Activated CD4-positive, alpha-beta T cell treated with anti-CD3 and anti-CD28 coated beads for 24 hours (primary cell): ENCODE measurements around the gene ZNF658.
"Not testable (repeated sequence)": the region's sequence is repeated elsewhere in the genome, so short reads cannot be mapped to it uniquely, and the experiment has no call there.

ENCODE experiments used
- DNase-seq, 2 donors: peaks; one replicate each; pipeline ENCODE4 v3.0.0-alpha.2; 2020; ENCODE audit warnings: low read depth in 2 of 2

Gene ZNF658

DNA sequence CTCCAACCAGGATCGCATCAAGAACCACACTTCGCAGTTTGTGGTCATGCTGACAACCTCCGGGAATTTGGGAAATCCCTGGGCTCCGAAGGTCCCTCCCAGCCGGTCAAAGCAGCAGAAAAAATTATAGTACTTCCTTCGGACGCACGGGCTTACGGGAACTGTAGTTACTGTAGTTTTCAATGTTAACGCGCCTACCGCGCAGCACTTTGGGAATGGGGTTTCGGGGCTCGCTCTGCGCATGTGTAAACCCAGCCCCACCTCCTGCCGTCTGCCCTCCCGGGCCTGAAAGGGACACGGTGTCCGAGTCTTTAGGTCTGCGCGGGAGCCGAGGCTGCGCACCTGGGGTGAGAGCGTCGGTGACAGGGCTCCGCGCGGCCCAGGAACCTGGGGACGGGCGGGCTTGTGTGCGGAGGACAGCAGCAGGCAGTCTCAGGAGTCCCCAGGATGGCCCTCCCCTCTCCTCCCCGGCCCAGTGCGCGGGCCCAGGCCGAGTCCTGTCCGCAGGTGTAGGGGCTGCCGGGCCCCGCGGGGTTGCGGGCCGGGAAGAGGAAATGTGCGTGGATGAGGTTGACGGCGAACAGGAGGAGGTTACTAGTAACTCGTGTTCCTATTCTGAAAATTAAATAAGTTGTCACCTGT, at the start of gene ZNF658:
ZNF658 (plus strand) TSS at position 236 of the 642 bp plus-strand sequence. CDS start 2,837 bp downstream, outside the sequence.
- DNase-seq: peak; percentile 42 to 62

DNA sequence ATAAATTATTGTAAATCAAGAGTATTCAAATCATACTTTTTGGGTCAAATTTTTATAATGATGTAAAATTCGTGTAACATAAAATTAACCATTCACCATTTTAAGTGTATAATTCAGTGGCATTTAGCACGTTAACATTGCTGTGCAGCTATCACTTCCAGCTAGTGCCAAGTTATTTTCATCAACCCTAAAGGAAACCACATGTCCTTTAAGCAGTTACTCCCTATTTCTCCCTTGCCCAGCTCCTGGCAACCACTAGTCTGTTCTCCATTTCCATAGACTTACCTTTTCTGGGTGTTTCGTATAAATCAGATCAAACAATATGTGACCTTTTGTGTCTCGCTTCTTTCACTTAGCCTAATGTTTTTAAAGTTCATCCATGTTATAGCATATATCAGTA, 38.8 kb upstream of the ZNF658 start:
- DNase-seq: not testable (repeated sequence)

DNA sequence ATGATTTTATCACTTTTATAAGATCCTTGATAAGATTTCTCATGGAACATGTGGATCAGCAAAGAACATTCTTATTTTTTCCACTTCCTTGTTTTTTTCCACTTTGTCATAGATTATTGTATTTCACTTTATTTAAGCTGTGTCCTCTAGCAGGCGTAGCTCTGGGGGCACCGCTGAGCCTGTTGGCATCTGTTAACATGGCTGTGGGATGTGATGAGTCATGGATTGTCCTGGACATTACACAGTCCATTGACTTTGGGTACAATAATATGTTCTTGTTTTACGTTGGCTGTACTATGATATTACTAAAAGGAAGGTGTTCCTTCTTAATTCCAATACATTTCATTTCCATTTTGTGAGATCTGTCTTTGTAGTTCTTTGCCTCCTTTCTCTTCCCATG, 31.9 kb upstream of the ZNF658 start:
- not testable (repeated sequence) for DNase-seq

DNA sequence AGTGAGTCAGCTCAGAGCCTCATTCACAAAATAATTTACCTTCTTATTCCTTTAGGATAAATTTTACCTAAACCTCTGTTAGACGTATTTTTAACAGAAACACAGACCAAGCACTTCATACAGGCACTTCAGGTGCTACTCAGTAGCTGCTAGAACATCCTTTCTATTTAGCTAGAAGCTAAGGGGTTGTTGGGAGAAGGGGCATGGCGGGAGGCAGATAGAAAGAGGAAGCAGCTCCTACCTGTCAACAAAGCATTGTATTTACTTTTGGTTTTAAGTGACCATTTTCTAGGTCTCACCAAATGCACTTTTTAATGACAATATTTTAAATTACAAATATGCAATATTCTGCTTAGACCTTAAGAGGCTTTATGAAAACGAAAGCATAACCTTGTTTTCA, 19.9 kb upstream of the ZNF658 start:
- not testable (repeated sequence) for DNase-seq

DNA sequence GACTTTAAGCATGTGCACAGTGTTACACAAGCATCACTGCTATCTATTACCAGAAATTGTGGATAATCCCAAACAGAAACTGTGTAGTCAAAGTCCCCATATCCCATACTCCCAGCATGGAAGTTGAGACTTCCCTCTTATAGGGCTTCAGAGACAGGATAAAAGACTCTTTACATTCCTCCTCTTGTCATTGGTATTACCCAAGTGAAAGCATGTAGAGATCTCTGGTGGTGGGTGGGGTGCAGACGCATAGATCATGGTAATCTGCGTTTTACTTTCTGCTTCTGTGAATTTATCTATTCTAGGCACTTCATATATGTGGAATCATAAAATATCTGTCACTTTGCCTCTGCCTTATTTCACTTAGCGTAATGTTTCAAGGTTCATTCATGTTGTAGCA, 18.7 kb upstream of the ZNF658 start:
- DNase-seq: not testable (repeated sequence)

DNA sequence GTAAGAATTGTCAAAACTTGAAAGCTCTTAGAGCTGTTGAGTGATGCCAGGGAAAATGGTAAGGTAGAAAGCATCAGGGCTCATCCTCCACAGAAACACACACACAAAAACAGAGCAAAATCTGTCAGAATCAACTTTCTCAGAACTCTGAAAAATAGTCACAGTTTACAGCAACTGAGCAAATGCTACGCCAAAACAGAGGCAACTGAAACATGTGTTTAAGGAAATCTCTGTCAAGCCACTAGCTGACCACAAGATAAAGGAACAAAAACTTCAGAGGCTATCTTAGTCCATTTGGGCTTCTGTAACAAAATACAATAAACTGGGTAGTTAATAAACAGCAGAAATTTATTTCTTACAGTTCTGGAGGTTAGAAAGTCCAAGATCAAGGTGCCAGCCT, 10.2 kb upstream of the ZNF658 start:
- DNase-seq: not testable (repeated sequence)

DNA sequence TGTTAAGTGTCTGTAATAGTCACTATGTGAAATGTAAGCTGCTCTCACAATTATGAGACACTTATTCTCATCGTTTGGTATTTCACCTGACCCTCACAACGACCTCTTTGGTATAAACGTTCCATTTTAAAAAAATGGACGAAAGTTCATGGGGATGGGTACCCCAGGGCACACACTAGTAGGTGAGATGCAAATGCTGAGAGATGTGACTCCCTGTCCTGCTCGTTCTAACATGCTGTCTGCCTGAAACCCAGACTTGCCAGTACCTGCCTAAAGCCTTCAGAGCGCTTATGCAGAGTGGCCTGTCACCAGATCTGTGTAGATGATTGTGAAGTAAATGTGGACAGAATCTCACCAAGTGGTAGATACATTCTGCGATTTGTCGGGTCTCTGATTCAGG, 616 bp downstream of the ZNF658 start:
- not testable (repeated sequence) for DNase-seq

DNA sequence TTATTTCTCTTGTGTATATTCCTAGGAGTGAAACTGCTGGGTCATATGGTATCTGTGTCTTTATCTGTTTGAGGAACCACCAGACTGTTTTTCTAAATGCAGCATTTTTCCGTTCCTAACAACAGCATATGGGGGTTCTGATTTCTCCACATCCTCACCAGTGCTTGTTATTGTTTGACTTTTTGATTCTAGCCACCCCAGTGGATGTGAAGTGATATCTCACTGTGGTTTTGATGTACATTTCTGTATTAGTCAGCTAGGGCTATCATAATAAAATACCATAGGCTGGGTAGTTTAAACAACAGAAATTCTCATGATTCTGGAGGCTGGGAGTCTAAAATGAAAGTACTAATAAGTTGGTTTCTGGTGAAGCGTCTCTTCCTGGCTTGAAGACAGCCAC, 9.0 kb downstream of the ZNF658 start:
- not testable (repeated sequence) for DNase-seq

DNA sequence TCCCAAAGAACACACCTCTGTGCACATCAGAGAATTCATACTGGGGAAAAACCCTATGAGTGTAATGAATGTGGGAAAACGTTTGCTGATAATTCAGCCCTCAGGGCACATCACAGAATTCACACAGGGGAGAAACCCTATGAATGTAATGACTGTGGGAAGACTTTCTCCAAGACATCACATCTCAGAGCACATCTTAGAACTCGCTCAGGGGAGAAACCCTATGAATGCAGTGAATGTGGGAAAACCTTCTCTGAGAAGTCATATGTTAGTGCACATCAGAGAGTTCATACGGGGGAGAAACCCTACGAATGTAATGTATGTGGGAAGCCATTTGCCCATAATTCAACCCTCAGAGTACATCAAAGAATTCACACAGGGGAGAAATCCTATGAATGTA, 19.5 kb downstream of the ZNF658 start:
- DNase-seq: not testable (repeated sequence)

DNA sequence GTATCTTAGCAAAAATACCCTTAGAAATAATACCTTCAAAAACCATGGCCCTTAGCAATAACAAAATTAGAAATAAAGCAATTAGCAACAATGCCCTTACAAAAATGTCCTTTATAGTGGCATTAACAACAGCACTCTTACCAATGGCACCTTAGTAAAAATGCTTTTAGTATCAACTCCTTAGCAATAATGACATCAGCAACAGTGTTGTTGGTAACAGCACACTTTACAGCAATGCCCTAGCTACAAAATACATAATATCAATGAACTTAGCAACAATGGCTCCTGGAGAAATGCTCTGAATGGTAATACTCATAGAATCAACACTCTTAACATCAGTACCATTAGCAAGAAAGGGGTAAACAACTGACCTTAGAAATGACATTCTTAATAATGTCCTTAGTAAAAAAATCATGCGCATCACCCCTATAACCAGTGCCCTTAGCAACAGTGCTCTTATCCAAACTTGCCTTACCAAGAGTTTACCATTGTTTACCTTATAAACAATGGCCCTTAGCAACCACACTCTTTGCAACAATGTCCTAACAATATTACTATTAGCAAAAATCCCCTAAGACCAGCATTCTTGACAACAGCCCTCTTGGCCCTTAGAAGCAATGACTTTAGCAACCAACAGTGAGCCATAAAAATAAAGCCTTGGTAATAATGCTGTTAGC, 35.8 kb downstream of the ZNF658 start:
- DNase-seq: not testable (repeated sequence)

DNA sequence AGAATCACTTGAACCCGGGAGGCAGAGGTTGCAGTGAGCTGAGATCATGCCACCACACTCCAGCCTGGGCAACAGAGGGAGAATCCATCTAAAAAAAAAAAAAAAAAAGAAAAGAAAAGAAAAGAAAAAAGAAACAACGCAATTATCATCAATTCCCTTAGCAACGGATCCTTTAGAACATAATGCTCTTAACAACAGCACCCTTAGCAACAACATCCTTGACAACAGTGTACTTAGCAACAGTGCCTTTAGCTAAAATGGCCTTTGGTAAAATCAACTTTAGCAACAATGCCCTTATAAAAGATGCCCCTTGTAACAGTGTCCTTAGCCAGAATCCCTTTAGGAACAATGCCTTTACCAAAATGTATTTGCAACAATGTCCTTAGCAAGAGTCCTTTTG, 37.1 kb downstream of the ZNF658 start:
- DNase-seq: not testable (repeated sequence)

DNA sequence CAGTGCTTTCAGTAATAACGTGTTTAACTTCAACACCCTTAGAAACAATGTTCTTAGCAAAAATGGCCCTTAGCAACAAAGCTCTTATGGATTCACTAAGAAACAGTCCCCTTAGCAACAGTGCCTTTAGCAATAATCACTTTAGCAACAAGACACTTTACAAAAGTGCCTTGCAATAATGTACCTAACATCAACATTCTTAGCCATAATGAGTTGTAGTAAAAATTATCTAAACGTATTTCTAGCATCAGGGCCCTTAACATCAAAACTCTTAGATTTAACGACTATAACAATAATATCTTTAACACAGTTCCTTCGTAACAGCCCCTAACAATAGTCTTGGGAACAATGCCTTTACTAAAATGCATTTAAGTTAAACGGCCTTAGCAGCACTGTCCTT, 37.8 kb downstream of the ZNF658 start:
- DNase-seq: not testable (repeated sequence)

DNA sequence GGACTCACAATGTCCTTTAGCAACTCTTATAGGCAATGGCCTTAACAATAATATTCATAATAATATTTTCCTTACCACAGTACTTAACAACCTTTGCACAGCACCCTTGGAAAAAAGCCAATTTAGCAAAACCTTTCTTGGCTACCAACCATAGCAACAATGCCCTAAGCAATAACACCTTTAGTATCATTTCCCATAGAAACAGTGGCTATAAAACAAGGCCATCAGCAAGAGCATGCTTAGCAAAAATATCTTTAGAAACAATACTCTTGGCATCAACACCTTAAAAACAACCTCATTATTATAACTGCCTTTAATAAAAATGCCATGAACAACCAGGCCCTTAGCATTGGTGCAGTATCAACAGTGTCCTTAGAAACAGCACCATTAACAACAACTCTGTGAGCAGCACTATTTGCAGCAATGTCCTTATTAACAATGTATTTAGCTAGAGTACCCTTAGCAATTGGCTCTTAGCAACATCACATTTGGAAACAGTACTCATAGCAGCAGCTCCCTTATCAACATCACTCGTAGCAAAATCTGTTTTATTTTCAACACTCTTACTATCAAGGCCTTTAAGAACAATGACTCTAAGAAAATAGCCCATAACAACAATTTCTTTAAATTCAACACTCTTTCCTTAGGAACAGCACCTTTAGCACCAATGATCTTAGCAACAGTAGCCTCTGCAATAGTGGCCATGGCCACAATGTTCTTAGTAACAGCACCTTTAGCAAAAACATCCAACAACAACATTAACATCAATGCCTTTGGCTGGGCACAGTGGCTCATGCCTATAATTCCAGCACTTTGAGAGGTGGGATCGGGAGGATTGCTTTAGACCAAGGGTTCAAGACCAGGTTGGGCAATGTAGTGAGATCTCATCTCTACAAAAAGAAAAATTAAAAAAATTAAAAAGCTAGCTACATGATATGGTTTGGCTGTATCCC, 39.6 kb downstream of the ZNF658 start:
- not testable (repeated sequence) for DNase-seq

DNA sequence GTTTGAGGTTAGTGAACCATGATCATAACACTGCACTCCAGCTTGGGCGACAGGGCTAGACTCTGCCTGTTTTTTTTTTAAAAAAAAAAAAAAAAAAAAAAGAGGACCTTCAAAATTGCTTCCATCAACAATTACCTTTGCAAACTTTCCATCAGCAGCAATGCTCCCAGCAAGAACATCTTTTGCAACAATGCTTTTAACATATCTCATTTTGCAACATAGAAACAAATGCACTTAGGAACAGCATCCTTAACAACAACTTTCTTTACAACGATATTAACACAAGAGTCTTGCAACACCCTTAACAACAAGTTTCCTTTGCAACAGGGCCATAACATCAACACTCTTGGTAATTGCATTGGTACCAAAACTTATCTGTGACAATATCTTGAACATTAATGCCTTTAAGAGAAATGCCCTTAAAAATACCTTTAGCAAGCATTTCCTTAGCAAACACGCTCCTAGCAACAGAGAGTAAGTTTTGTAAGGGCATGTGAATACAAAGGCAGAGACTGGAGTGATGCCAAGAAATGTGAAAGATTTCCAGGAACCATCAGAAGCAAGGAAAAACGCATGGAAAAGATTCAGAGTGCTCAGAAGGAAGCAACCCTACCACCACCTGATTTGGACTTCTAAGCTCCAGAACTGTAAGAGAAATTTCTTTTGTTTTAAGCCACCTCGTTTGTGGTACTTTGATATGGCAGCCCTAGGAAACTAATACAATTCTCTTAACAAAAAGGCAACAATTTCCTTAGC, 42.1 kb downstream of the ZNF658 start:
- not testable (repeated sequence) for DNase-seq

DNA sequence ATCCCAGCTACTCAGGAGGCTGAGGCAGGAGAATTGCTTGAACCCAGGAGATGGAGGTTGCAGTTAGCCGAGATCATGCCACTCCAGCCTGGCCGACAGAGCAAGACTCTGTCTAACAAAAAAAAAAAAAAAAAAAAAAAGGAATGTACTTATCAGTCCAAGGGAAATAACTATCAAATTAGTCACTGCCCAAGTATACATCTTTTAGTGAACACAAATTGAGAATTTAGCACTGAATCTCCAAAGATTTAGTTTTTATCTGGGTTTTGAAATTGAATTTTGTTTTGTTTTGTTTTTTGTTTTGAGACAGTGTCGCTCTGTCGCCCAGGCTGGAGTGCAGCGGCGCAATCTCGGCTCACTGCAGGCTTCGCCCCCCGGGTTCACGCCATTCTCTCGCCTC, 52.1 kb downstream of the ZNF658 start:
- not testable (repeated sequence) for DNase-seq
